Left ventricle myocardium superior (tissue), 1 donor: ENCODE results near the gene GALNT13. TPM values are rescaled to one million over a fixed set of nuclear protein-coding genes. Genes with fewer than 3 reads are reported as not detected.

Source experiments
- ATAC-seq: fragments of 200-7000 bp; cut with Tn5 transposase; one replicate; pipeline ENCODE4 v1.9.1; 2020; ENCODE audit warnings: mild to moderate bottlenecking, moderate library complexity
- DNase-seq: peaks from one replicate; pipeline ENCODE4 v3.0.0-alpha.2; 2020
- intact Hi-C: fragments of 100-400 bp; cut with micrococcal nuclease; formaldehyde crosslinking; loops from one replicate; pipeline ENCODE4 v1.11.0; 2022
- total RNA-seq: library from RNA; stranded (reverse); fragmentation: NEBNext Ultra II Directional; extraction: Animal tissue kit (Norgen Biotek cat#: 25700); gene quantifications from one replicate; pipeline ENCODE4 v1.2.1, GENCODE V29; 2021
- donor health status: DM: no; HTN: yes; CAD: no; lungs with severe emphysema.

GALNT13 gene
- total RNA-seq, 1 donor from 2014 or later, result 0.15 TPM

DNA sequence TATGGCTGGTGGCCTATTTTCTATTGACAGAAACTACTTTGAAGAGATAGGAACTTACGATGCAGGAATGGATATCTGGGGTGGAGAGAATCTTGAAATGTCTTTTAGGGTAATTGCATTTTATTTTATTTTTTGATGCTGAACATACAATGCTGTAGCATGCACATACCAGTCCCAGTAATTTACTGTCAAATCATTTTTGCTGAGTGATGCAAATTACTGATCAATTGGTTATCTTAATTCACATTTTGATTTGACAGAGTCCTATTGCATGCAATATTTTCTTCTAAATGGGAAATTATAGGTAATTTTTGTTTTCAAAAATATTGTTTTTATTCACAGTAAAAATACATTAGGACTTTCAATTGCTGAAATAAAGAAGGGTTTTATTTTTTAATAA is 387.3 kb downstream of the GALNT13 start:
- intact Hi-C loops, result no loop called here
- DNase-seq (no peak), ATAC-seq (no peak)

DNA sequence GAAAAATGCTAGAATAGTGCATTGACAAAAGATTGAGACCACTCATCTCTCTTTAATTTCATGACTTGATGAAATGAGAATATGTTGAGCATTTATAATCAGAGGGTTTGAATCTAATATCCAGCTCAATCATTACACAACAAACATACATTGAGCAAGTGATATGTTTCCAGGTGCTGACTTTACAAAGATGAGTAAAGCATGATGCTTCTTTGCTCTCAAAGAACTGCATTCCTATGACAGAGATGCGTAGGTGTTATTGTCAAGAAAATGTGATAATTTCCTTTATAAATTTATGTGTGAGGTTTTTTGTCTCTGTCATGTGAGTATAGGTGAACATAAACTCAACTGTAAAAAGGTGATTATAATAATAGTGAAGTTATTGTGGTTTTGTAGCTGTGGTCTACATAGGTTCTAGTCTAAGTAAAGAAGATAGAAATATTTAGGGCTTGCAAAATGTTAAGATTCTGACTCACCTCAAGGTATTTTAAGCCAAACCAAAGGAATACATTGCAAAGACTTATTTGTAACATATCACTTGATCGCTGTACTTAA is 389.8 kb downstream of the GALNT13 start:
- intact Hi-C loops, result no loop called here

GRCh38 chr2:154263206-154263605 is 391.5 kb downstream of the GALNT13 start:
- ATAC-seq, result no peak
- no peak for DNase-seq
- intact Hi-C loops, result no loop called here

More for the DNA sequence above, 389.8 kb downstream of the GALNT13 start:
- no peak for DNase-seq
- no peak for ATAC-seq

GRCh38 chr2:154264024-154264423 is 392.3 kb downstream of the GALNT13 start:
- no peak for DNase-seq
- intact Hi-C loops, result no loop called here
- no peak for ATAC-seq

- intact Hi-C loops, result no loop called here
- no peak for DNase-seq
- no peak for ATAC-seq
Measured at GRCh38 chr2:154267983-154268382, 396.3 kb downstream of the GALNT13 start.

DNA sequence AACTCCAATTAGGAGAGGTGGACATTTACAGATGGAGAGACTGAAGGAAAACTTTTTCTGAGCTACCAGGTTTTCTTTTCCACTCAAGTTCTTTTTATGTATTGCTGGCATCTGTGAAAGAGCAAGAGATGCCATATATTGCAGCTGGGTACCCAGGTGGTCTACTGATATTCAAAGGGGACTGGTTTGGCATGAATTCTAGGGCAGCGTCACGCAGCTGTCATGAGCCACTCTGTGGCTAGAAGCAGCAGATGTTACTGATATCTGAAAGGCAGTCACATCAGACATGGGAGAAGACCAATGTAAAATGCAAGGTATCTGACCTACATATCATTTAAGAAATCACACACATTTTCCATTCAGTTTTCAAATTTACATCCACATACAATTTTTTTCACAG is 408.8 kb downstream of the GALNT13 start:
- DNase-seq (no peak), ATAC-seq (no peak)
- intact Hi-C loops, result no loop called here

GRCh38 chr2:154289870-154290269 is 418.1 kb downstream of the GALNT13 start:
- DNase-seq (no peak), ATAC-seq (no peak)
- intact Hi-C loops, result no loop called here

- ATAC-seq (no peak), DNase-seq (no peak)
- intact Hi-C loops, result no loop called here
Measured at GRCh38 chr2:154291511-154291910, 419.8 kb downstream of the GALNT13 start.

DNA sequence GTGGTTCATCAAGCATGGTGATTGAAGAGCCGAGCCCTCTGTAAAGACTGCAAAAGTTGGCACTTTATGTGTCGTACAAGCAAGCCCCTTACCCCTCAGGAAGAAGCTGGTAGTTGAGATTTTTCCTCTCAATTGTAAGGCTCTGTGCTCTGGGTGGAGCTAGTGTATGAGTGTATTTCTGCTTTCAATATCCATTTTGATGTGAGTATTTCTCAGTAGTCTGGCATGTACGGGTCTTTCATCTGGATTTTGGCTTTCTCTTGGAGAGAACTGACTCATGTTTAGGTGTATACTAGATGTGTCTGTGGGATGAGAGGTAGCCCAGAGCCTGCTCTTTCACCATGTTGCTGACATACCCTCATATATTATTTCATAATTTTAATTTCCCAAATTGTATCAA is 420.2 kb downstream of the GALNT13 start:
- intact Hi-C loops, result no loop called here
- no peak for ATAC-seq

DNA sequence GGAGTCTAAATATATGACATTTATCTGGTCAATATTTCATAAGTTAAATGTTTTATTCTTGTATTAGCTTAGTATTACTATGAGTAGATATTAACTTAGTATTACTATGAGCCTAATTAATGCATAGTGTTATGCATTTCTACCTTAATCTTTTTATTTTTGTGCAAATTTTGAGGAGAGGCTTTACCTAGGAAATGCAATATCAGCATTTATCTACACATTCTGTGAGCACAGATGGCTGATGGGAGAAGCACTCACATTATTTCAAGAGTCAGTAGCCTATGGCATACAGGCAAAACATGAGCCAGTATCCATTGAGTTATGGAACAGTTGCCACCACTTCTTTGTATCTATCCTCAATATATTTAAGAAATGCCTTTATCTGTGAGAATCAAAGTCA is 422.1 kb downstream of the GALNT13 start:
- no peak for DNase-seq
- no peak for ATAC-seq
- intact Hi-C loops, result no loop called here

More for the DNA sequence above, 420.2 kb downstream of the GALNT13 start:
- DNase-seq, result no peak

- no peak for DNase-seq
- ATAC-seq, result no peak
- intact Hi-C loops, result no loop called here
Measured at GRCh38 chr2:154306266-154306970, 434.7 kb downstream of the GALNT13 start.

DNA sequence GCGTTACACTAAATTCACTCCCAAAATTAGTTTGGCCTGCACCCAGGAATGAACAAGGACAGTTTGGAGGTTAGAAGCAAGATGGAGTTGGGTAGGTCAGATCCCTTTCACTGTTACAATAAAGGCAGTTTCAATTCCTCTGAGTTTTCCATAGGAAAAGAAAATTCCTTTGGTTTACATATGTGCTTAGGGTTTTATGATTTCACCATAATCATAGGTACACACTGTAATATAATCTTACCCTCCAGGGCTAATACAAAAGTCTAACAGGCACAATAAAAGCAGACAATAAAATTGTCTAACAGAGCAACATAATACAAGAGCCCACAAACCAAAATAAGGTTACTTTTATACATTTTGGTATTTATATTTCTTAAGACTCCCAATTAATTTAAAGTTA is 435.3 kb downstream of the GALNT13 start:
- intact Hi-C loops, result no loop called here
- DNase-seq (no peak), ATAC-seq (no peak)

DNA sequence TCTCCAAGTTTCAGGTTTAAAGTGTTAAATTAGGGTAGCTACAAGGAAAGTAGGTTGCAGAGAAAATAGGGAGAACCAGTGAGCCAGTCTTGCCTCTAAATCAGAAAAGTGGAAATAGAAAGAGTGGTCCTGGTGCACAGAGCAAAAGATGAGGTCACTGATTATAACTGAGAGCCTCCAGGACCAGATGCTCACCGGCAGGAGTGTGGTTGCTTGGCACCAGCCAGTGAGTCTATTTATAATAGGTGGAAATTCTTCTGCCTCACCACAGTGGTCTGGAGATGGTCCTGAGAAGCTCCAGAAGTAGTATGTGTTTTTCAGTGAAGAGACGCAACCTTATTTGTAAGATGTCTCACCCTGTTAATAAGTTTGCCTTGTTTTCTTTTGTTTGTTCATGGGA is 452.9 kb downstream of the GALNT13 start:
- ATAC-seq (no peak), DNase-seq (no peak)
- intact Hi-C loops, result no loop called here

GRCh38 chr2:154329510-154329909 is 457.8 kb downstream of the GALNT13 start:
- ATAC-seq (no peak), DNase-seq (no peak)
- intact Hi-C loops, result no loop called here

DNA sequence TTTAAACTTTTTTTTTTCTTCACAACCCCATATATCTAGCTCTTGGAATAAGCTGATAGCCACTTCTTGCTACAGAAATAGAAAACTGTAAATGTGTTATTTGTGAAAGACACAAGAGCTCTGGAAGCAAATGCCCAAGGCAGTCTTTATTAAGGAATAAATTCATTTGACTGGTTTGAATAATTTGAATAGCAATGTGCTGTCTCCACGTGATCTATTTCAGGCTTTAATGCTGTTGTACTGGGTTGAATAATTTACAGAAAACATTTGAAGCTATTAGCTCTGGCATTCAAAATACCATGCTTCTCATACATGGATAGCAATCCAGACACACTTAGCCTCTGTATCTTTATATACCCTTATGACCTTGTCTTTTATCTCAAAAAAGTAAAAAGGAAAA is 460.1 kb downstream of the GALNT13 start:
- ATAC-seq (no peak), DNase-seq (no peak)
- intact Hi-C loops, result no loop called here

DNA sequence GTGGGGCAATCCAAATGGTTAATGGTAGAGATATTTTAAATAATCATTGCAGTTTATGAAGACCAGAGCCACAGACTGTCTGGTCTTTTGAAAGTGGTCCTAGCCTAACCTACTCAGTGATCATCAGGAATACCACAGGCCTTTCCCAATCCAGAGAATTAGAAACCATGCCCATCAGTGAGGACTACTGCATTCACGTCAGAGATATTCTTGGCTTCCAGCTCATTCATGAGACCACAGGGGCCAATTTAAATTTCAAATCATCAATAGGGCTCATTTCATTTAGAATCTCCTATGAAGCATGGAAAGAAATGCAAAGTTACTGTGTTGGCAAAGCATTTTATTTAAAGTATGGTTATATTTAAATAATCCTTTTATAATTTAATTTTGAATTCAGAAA is 464.5 kb downstream of the GALNT13 start:
- intact Hi-C loops, result no loop called here
- no peak for DNase-seq
- no peak for ATAC-seq

GRCh38 chr2:154338352-154338967 is 466.7 kb downstream of the GALNT13 start:
- intact Hi-C loops, result no loop called here
- ATAC-seq (no peak), DNase-seq (no peak)

- DNase-seq (no peak), ATAC-seq (no peak)
- intact Hi-C loops, result no loop called here
Measured at GRCh38 chr2:154343282-154343681, 471.6 kb downstream of the GALNT13 start.

GRCh38 chr2:154350911-154351310 is 479.2 kb downstream of the GALNT13 start:
- intact Hi-C loops, result no loop called here
- ATAC-seq (no peak), DNase-seq (no peak)

DNA sequence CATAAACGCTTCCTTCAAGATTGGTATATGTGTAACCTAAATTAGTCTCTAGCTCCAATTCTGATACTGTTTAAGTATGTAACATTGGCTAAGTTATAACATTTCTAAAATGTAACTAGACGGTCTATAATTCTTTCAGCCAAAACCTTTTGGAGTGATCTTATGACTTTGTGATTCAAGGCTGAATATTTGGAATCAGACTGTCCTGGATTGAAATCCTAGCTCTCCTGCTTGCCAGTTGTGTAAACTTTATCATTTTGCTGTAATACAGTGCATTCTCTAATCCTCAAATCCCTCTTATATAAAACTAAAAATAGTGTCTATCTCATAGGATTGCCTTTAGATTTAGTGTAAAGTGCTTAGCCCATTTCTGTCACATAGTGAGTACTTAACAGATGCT is 489.6 kb downstream of the GALNT13 start:
- DNase-seq, result no peak

GRCh38 chr2:154368153-154368552 is 496.4 kb downstream of the GALNT13 start:
- no peak for DNase-seq
- ATAC-seq, result no peak
- intact Hi-C loops, result no loop called here

More for the DNA sequence above, 489.6 kb downstream of the GALNT13 start:
- intact Hi-C loops, result no loop called here
- no peak for ATAC-seq
